ENCODE data around the gene OR4K5.

- TF ChIP-seq CTCF (IDR thresholded peaks at IDR 0.05; ENCODE audit: low read depth, low read length, poor library complexity, severe bottlenecking): no peak
- no peak for TF ChIP-seq EZH2phosphoT487 (IDR thresholded peaks at IDR 0.05; ENCODE audit: borderline replicate concordance, low read length)
Measured at GRCh38 chr14:19930617-19931016, 10.2 kb downstream of the OR4K5 start, which contains the start of gene OR4K1.

All from DOHH2 (cell line).